Cerebellar nuclear complex (tissue), 1 donor: ENCODE measurements around the gene PDE8B.

Experiments
- DNase-seq, 2 experiments: peaks; one replicate each; lab custom pipeline; 2025; lab: John Stamatoyannopoulos, UW

Gene PDE8B

GRCh38 chr5:77398458-77398857, 188.0 kb downstream of the PDE8B start:
- DNase-seq, result no peak

- DNase-seq, result no peak
Measured at GRCh38 chr5:77398896-77399295, 188.4 kb downstream of the PDE8B start.

GRCh38 chr5:77400645-77401044, 190.2 kb downstream of the PDE8B start:
- no peak for DNase-seq

- DNase-seq, result no peak
Measured at GRCh38 chr5:77402796-77403195, 192.3 kb downstream of the PDE8B start.

- DNase-seq, result no peak
Measured at GRCh38 chr5:77407152-77407551, 196.7 kb downstream of the PDE8B start.

- no peak for DNase-seq
Measured at GRCh38 chr5:77409870-77410621, 199.6 kb downstream of the PDE8B start.

GRCh38 chr5:77413049-77413448, 202.6 kb downstream of the PDE8B start:
- DNase-seq, result no peak

GRCh38 chr5:77418162-77418561, 207.7 kb downstream of the PDE8B start:
- no peak for DNase-seq

- no peak for DNase-seq
Measured at GRCh38 chr5:77418601-77419581, 208.4 kb downstream of the PDE8B start.

GRCh38 chr5:77419644-77420582, 209.4 kb downstream of the PDE8B start:
- no peak for DNase-seq

- no peak for DNase-seq
Measured at GRCh38 chr5:77420940-77421339, 210.5 kb downstream of the PDE8B start.

- DNase-seq, result no peak
Measured at GRCh38 chr5:77423022-77423750, 212.7 kb downstream of the PDE8B start.

GRCh38 chr5:77424921-77425320, 214.4 kb downstream of the PDE8B start:
- no peak for DNase-seq

- DNase-seq, result no peak
Measured at GRCh38 chr5:77425420-77425819, 214.9 kb downstream of the PDE8B start.

- no peak for DNase-seq
Measured at GRCh38 chr5:77425998-77426659, 215.6 kb downstream of the PDE8B start.

- no peak for DNase-seq
Measured at GRCh38 chr5:77426670-77427069, 216.2 kb downstream of the PDE8B start.

GRCh38 chr5:77427998-77428397, 217.5 kb downstream of the PDE8B start:
- DNase-seq, result no peak

GRCh38 chr5:77428526-77428925, 218.0 kb downstream of the PDE8B start:
- no peak for DNase-seq

GRCh38 chr5:77430726-77431125, 220.2 kb downstream of the PDE8B start:
- no peak for DNase-seq

- no peak for DNase-seq
Measured at GRCh38 chr5:77431286-77431685, 220.8 kb downstream of the PDE8B start.

- no peak for DNase-seq
Measured at GRCh38 chr5:77431719-77432118, 221.2 kb downstream of the PDE8B start.
